HG03439 (cell line): ENCODE measurements around the gene TMEM45B.
"Not testable (repeated sequence)": the region's sequence is repeated elsewhere in the genome, so short reads cannot be mapped to it uniquely, and the experiment has no call there.

Source experiments
- ATAC-seq: cut with Tn5 transposase; IDR thresholded peaks from one replicate; pipeline ENCODE4 v1.9.1; 2021; ENCODE audit warnings: mild to moderate bottlenecking, moderate library complexity; ENCODE audit not compliant: unreplicated experiment

TMEM45B gene

DNA sequence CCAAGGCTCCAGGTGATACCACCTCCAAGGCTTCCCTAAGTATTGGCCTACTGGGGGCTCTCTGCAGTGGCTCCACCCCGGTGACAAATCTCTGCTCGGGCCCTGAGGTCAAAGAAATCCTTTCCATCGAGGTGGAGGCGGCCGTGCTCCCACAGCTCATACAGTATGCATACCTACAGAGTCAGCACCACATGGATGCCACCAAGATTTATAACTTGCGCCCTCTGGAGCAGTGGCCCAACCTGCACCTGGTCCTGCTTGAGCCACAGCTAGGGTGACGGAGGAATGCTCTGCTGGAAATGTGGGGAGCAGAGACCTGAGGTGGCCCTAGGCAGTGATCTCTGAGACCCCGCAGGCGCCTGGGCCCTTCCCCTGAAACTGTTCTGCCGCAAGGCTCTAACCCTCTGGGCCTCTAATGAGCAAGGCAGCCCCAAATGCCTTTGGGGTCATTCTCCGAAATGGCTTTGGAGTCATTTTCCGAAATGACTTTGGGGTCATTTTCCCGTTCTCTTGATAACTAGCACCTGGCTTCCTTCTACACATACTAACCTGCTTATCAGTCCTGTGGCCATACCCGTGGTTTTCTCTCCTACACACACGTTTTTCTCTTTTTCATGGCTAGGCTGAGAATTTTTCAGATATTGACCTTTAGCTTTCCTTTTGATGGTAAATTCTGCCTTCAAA lies 33.9 kb downstream of the TMEM45B start:
- no peak for ATAC-seq

GRCh38 chr11:129852125-129852740 lies 36.6 kb downstream of the TMEM45B start:
- no peak for ATAC-seq

DNA sequence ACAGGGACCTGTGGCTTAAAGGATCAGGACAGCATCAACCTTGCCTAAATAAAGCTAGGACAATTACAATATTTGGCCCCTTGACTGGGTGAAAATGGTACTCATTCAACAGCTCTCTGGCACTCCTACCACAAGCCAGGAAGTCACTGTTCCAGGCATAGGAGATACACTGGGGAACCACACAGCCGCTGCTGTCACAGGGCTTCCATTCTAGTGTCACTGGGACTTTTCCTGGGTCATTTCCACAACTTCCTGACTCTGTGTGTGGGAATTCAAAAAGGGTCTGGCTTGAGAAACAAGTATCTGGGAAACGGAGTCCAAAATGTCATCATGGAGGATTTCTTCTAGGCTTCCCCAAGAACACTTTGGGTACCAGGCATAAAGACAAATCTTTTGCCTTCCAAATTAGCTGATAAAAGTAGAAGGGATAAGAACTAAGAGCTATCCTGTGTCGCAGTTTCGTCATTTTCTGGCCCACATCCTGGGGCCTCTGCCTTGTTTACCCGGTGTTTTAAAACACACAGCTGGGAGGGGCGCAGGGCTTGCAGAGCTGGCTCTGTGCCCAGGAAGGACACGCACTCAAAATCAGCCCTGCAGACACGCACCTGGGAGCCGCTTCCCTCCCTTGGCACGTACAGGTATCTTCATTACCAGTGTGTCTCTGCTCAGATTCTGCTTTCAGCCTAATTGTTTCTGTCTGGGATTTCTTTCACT lies 38.0 kb downstream of the TMEM45B start:
- ATAC-seq: no peak

- ATAC-seq: no peak
These were observed 38.7 kb downstream of the TMEM45B start for GRCh38 chr11:129854232-129854805.

GRCh38 chr11:129855086-129855485 lies 39.4 kb downstream of the TMEM45B start:
- no peak for ATAC-seq

- no peak for ATAC-seq
These were observed 40.4 kb downstream of the TMEM45B start for GRCh38 chr11:129856036-129856435.

DNA sequence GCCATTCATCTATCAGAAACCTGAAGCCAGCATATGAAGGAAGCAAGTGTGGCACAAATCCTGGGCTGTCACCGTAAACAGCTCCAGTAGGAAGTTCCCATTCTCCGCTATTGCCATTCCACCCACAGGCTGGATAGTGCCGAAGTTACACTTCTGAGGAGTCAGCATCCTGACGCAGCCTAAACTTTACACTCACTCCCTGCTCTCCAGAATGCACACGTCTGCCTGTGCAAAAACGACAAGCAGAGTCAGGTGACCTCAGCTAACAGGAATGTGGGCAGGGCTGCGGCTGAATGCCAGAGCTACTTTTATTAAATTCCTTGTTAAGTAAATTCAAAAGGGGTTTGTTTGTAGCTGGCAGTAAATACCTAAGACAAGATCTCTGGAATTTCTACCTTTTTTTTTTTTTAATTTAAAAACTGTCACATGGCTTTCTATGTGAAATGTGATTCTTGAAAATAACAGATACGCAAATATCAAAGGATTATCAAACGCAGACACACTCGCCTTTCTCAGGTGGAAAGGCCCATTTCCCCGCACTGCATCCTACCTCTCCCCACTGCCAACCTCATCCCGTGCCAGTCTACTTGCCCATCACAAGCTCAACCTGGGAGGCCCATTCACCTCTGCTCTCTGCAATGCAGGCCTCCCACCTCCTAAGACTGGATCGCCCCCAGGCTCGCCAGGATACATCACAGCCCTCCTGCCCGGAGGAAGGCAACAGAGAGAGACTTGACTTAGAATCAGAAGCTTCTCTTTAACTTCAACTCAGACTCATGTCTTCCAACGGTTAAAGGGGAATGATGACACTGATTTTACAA lies 46.3 kb downstream of the TMEM45B start:
- ATAC-seq: no peak

DNA sequence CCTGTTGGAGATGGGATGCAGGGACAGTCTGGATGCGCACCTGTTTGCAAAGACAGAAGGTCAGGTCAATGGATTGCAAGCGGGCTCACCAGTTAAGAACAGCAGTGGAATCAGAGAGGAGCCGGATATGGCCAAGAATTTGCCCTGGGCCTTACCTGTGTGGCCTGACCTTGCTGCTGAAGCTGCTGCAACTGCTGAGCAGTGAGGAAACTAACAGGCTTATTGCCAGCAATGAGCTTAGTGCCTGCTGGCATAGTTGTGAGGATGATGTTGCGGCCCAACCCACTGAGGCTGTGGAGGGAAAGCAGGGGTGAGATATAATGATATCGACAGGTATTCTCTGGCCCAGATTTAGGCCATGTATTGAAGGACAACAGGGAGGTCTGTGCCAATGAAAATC lies 49.2 kb downstream of the TMEM45B start:
- no peak for ATAC-seq

- ATAC-seq: no peak
These were observed 50.1 kb downstream of the TMEM45B start for GRCh38 chr11:129865701-129866100.

- ATAC-seq: no peak
These were observed 50.7 kb downstream of the TMEM45B start for GRCh38 chr11:129866311-129866710.

GRCh38 chr11:129868626-129869025 lies 53.0 kb downstream of the TMEM45B start:
- ATAC-seq: not testable (repeated sequence)

DNA sequence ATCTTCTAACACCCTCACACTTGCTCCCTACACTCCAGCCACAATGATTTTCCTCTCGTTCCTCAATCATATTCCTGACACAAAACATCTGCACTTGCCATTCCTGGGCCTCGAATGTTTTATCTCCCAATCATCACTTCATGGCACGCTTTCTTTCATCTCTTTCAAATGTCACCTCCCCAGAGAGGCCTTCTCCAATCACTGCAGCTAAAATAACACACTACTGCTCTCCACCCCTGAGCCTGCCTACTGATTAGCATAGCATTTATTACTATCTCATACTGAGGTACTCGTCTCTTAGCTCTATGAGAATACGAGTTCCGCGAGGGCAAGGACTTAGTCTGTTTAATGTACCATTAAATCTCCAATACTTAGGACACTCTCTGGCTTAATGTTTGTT lies 56.3 kb downstream of the TMEM45B start:
- no peak for ATAC-seq

DNA sequence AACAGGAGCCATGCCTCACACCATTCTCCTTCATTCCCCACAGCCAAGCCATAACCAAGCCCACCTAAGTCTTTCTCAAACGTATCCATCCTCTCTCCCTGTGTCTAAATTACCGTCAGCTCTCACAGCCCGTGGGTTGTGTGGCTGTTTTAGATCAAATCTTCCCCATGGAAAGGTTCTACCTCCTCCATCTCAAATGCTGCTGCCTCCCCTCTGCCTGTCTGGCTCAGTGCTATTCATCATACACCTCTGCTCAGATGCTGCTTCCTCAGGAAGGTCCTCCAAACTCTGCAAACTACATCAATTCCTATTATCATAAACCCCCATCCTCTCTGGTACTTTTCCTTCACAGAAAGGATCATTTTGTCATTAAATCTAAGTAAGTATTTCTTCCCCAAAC lies 64.7 kb downstream of the TMEM45B start:
- no peak for ATAC-seq

GRCh38 chr11:129881570-129882170 lies 66.0 kb downstream of the TMEM45B start:
- no peak for ATAC-seq

DNA sequence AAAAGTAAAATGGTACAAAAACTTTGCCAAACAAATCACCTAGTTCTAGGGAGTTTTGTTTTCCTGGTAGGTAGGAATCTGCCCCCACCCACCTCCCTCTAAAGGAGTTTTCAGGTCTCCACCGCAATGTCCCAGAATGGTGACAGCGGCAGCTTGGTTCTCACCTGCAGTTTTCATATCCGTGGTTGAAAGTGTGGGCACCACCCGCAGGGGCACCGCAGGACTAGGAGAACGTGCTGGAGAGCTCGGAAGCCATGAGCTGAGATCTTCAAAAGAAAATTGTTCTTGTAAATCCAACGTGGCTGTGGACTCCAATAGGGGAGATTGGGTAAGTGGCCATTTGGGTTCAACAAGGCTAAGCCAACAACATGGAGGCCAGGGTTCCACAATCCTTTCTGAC lies 68.9 kb downstream of the TMEM45B start:
- ATAC-seq: no peak

DNA sequence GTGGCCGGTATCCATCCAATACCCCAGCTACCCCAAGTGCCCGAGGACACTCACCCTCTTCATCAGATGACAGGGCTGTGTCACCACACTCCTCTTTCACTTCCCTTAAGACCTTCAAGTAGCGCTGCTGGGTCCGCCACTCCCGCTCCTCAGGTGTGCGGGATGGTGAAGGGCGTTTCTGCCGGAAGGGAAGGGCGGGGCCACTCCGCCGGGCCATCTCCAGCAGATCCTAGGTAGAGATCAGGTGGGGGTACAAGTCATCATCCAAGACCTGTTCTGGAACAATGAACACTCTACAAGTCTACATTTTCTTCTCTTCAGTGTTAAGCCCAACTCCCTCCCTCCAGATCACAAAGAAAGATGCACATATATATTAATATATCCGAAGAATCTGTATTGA lies 69.7 kb downstream of the TMEM45B start:
- ATAC-seq: no peak

GRCh38 chr11:129888451-129888850 lies 72.8 kb downstream of the TMEM45B start:
- no peak for ATAC-seq

GRCh38 chr11:129894278-129895125 lies 78.9 kb downstream of the TMEM45B start:
- ATAC-seq: peak; percentile 17
